Measurements from ENCODE around the gene DGCR8.

DNA sequence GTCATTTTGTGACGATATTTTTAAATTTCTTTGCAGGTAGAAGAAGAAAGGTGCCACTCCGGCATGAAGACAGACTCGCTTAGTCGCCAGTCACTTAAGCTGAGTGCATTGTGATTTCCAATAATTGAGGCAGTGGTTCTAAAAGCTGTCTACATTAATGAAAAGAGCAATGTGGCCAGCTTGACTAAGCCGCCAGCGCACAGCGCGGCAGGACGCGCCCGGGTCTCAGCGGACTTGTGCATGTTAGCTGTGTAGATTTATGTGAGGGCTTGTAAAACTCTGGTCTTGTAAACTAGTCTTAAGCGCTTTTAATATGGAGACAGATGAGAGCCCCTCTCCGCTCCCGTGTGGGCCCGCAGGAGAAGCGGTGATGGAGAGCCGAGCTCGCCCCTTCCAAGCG, 5.6 kb downstream of the DGCR8 start:
- TF ChIP-seq TOX (CRISPR knock-in tag; IDR thresholded peaks at IDR 0.05; ENCODE audit: borderline replicate concordance): no peak
- TF ChIP-seq, protein P1, sequence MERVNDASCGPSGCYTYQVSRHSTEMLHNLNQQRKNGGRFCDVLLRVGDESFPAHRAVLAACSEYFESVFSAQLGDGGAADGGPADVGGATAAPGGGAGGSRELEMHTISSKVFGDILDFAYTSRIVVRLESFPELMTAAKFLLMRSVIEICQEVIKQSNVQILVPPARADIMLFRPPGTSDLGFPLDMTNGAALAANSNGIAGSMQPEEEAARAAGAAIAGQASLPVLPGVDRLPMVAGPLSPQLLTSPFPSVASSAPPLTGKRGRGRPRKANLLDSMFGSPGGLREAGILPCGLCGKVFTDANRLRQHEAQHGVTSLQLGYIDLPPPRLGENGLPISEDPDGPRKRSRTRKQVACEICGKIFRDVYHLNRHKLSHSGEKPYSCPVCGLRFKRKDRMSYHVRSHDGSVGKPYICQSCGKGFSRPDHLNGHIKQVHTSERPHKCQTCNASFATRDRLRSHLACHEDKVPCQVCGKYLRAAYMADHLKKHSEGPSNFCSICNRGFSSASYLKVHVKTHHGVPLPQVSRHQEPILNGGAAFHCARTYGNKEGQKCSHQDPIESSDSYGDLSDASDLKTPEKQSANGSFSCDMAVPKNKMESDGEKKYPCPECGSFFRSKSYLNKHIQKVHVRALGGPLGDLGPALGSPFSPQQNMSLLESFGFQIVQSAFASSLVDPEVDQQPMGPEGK (CRISPR knock-in tag; IDR thresholded peaks at IDR 0.05; ENCODE audit: borderline replicate concordance): no peak
- no peak for TF ChIP-seq RARB (CRISPR knock-in tag; IDR thresholded peaks at IDR 0.05)
- TF ChIP-seq, protein P2, sequence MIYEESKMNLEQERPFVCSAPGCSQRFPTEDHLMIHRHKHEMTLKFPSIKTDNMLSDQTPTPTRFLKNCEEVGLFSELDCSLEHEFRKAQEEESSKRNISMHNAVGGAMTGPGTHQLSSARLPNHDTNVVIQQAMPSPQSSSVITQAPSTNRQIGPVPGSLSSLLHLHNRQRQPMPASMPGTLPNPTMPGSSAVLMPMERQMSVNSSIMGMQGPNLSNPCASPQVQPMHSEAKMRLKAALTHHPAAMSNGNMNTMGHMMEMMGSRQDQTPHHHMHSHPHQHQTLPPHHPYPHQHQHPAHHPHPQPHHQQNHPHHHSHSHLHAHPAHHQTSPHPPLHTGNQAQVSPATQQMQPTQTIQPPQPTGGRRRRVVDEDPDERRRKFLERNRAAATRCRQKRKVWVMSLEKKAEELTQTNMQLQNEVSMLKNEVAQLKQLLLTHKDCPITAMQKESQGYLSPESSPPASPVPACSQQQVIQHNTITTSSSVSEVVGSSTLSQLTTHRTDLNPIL (CRISPR knock-in tag; IDR thresholded peaks at IDR 0.05; ENCODE audit: low read depth): no peak
- TF ChIP-seq ZFP3 (CRISPR knock-in tag; IDR thresholded peaks at IDR 0.05): no peak
- no peak for TF ChIP-seq OSR1 (CRISPR knock-in tag; IDR thresholded peaks at IDR 0.05)
- TF ChIP-seq ESRRG (CRISPR knock-in tag; IDR thresholded peaks at IDR 0.05): no peak
- TF ChIP-seq ZNF70 (CRISPR knock-in tag; IDR thresholded peaks at IDR 0.05): no peak

Measured in SK-N-SH treated with all-trans-retinoic acid at 6 μM for 48 hours (cell line).